Measurements from ENCODE around the gene VWA3A.
"Not testable (repeated sequence)": the region's sequence is repeated elsewhere in the genome, so short reads cannot be mapped to it uniquely, and the experiment has no call there.

Gene VWA3A

GRCh38 chr16:22190776-22191531 is 98.6 kb downstream of the VWA3A start:
- H3K36me3 Mint-ChIP-seq (ENCODE audit: low read depth): peaks cover 10% of the 10 kb centered on the region
- peak overlapping the region; percentile 90 for H3K4me3 Mint-ChIP-seq
- H3K4me1 Mint-ChIP-seq (ENCODE audit: low read depth): peaks cover 53% of the 10 kb centered on the region
- no peaks in the 10 kb centered on the region for H3K27me3 Mint-ChIP-seq (ENCODE audit: low read depth)
- H3K9me3 Mint-ChIP-seq: peaks cover 4% of the 10 kb centered on the region
- H3K27ac Mint-ChIP-seq: peak overlapping the region; percentile 97

GRCh38 chr16:22191532-22192260 is 99.4 kb downstream of the VWA3A start:
- H3K27ac Mint-ChIP-seq: peak overlapping the region; percentile 97
- no peaks in the 10 kb centered on the region for H3K27me3 Mint-ChIP-seq (ENCODE audit: low read depth)
- H3K9me3 Mint-ChIP-seq: peaks cover 4% of the 10 kb centered on the region
- H3K36me3 Mint-ChIP-seq (ENCODE audit: low read depth): peaks cover 10% of the 10 kb centered on the region
- H3K4me3 Mint-ChIP-seq: peak overlapping the region; percentile 90
- peaks cover 56% of the 10 kb centered on the region for H3K4me1 Mint-ChIP-seq (ENCODE audit: low read depth)

GRCh38 chr16:22192261-22193062 is 100.1 kb downstream of the VWA3A start:
- H3K27me3 Mint-ChIP-seq (ENCODE audit: low read depth): no peaks in the 10 kb centered on the region
- H3K9me3 Mint-ChIP-seq: peaks cover 4% of the 10 kb centered on the region
- H3K27ac Mint-ChIP-seq: peak overlapping the region; percentile 97
- H3K36me3 Mint-ChIP-seq (ENCODE audit: low read depth): peaks cover 10% of the 10 kb centered on the region
- peak overlapping the region; percentile 90 for H3K4me3 Mint-ChIP-seq
- H3K4me1 Mint-ChIP-seq (ENCODE audit: low read depth): peaks cover 58% of the 10 kb centered on the region

- H3K9me3 Mint-ChIP-seq: peaks cover 4% of the 10 kb centered on the region
- peaks cover 10% of the 10 kb centered on the region for H3K36me3 Mint-ChIP-seq (ENCODE audit: low read depth)
- peaks cover 57% of the 10 kb centered on the region for H3K4me1 Mint-ChIP-seq (ENCODE audit: low read depth)
- H3K27me3 Mint-ChIP-seq (ENCODE audit: low read depth): no peaks in the 10 kb centered on the region
- peak overlapping the region; percentile 97 for H3K27ac Mint-ChIP-seq
- H3K4me3 Mint-ChIP-seq: no peak overlapping the region
These were observed 100.7 kb downstream of the VWA3A start for GRCh38 chr16:22193063-22193411.

- peaks cover 47% of the 10 kb centered on the region for H3K4me1 Mint-ChIP-seq (ENCODE audit: low read depth)
These were observed 102.5 kb downstream of the VWA3A start for GRCh38 chr16:22194707-22195444.

GRCh38 chr16:22195445-22195694 is 103.0 kb downstream of the VWA3A start:
- H3K4me3 Mint-ChIP-seq: peak overlapping the region; percentile 80
- no peaks in the 10 kb centered on the region for H3K27me3 Mint-ChIP-seq (ENCODE audit: low read depth)
- H3K27ac Mint-ChIP-seq: peak overlapping the region; percentile 95
- H3K4me1 Mint-ChIP-seq (ENCODE audit: low read depth): peaks cover 47% of the 10 kb centered on the region
- peaks cover 4% of the 10 kb centered on the region for H3K9me3 Mint-ChIP-seq
- H3K36me3 Mint-ChIP-seq (ENCODE audit: low read depth): peaks cover 10% of the 10 kb centered on the region

More at GRCh38 chr16:22194707-22195444, 102.5 kb downstream of the VWA3A start:
- H3K36me3 Mint-ChIP-seq (ENCODE audit: low read depth): peaks cover 10% of the 10 kb centered on the region
- peak overlapping the region; percentile 95 for H3K27ac Mint-ChIP-seq
- H3K9me3 Mint-ChIP-seq: peaks cover 4% of the 10 kb centered on the region
- H3K27me3 Mint-ChIP-seq (ENCODE audit: low read depth): no peaks in the 10 kb centered on the region
- peak overlapping the region; percentile 80 for H3K4me3 Mint-ChIP-seq

GRCh38 chr16:22195695-22196558 is 103.6 kb downstream of the VWA3A start:
- Mint-ChIP-seq H3K27me3 (ENCODE audit: low read depth) (no peaks in the 10 kb centered on the region), H3K4me1 (ENCODE audit: low read depth) (peaks cover 47% of the 10 kb centered on the region), H3K27ac (peak overlapping the region; percentile 95), H3K4me3 (peak overlapping the region; percentile 80), H3K9me3 (peaks cover 4% of the 10 kb centered on the region), H3K36me3 (ENCODE audit: low read depth) (peaks cover 10% of the 10 kb centered on the region)

- Mint-ChIP-seq H3K4me1 (ENCODE audit: low read depth) (peaks cover 47% of the 10 kb centered on the region), H3K4me3 (peak overlapping the region; percentile 55), H3K36me3 (ENCODE audit: low read depth) (peaks cover 10% of the 10 kb centered on the region)
- H3K27me3 Mint-ChIP-seq (ENCODE audit: low read depth); H3K9me3 Mint-ChIP-seq; H3K27ac Mint-ChIP-seq: not testable (repeated sequence)
These were observed 104.3 kb downstream of the VWA3A start for GRCh38 chr16:22196559-22197168.

- Mint-ChIP-seq H3K4me3 (no peak overlapping the region), H3K36me3 (ENCODE audit: low read depth) (peaks cover 6% of the 10 kb centered on the region), H3K27me3 (ENCODE audit: low read depth) (no peaks in the 10 kb centered on the region), H3K9me3 (peaks cover 4% of the 10 kb centered on the region), H3K4me1 (ENCODE audit: low read depth) (peaks cover 31% of the 10 kb centered on the region), H3K27ac (peak overlapping the region; percentile 67)
These were observed 106.4 kb downstream of the VWA3A start for GRCh38 chr16:22198547-22199293.

GRCh38 chr16:22202261-22202637 is 109.9 kb downstream of the VWA3A start:
- no peak overlapping the region for H3K4me3 Mint-ChIP-seq
- H3K9me3 Mint-ChIP-seq: no peaks in the 10 kb centered on the region

GRCh38 chr16:22203091-22203490 is 110.8 kb downstream of the VWA3A start:
- Mint-ChIP-seq H3K9me3 (no peaks in the 10 kb centered on the region), H3K36me3 (ENCODE audit: low read depth) (peaks cover 5% of the 10 kb centered on the region), H3K4me3 (no peak overlapping the region), H3K4me1 (ENCODE audit: low read depth) (peaks cover 23% of the 10 kb centered on the region), H3K27me3 (ENCODE audit: low read depth) (no peaks in the 10 kb centered on the region), H3K27ac (no peak overlapping the region)

More at GRCh38 chr16:22202261-22202637, 109.9 kb downstream of the VWA3A start:
- Mint-ChIP-seq H3K36me3 (ENCODE audit: low read depth) (peaks cover 1% of the 10 kb centered on the region), H3K4me1 (ENCODE audit: low read depth) (peaks cover 18% of the 10 kb centered on the region), H3K27ac (no peak overlapping the region), H3K27me3 (ENCODE audit: low read depth) (no peaks in the 10 kb centered on the region)

- Mint-ChIP-seq H3K4me3 (no peak overlapping the region), H3K36me3 (ENCODE audit: low read depth) (peaks cover 5% of the 10 kb centered on the region), H3K4me1 (ENCODE audit: low read depth) (peaks cover 17% of the 10 kb centered on the region), H3K27ac (no peak overlapping the region), H3K27me3 (ENCODE audit: low read depth) (no peaks in the 10 kb centered on the region), H3K9me3 (no peaks in the 10 kb centered on the region)
These were observed 111.8 kb downstream of the VWA3A start for GRCh38 chr16:22204091-22204655.
